GM12878 (cell line): ENCODE measurements around the gene EFNB2. TPM values are rescaled to one million over a fixed set of nuclear protein-coding genes. Genes with fewer than 3 reads are reported as not detected.

Experiments
- CBX5 ChIP-seq: sonication (generic); IDR thresholded peaks from 2 replicates; pipeline ENCODE4 v1.6.1; 2016; ENCODE audit warnings: low read depth, moderate library complexity, mild to moderate bottlenecking, inconsistent platforms
- CREB1 ChIP-seq: IDR thresholded peaks from 2 replicates; pipeline ENCODE4 v1.6.1; 2012; ENCODE audit warnings: low read depth, mild to moderate bottlenecking, inconsistent platforms
- CTCF ChIP-seq, 3 experiments: IDR thresholded peaks in 2 of 3; conservative IDR thresholded peaks in 1 of 3; 2 replicates each; pipeline ENCODE4 v1.5.1; 2011; ENCODE audit warnings: low read depth in 3 of 3, low read length in 3 of 3, mild to moderate bottlenecking in 3 of 3, control low read depth in 2 of 3, moderate library complexity in 2 of 3, inconsistent platforms in 1 of 3, mixed read lengths in 1 of 3; ENCODE audit not compliant: control insufficient read depth in 2 of 3, insufficient read depth in 1 of 3; ENCODE audit errors: extremely low read depth in 1 of 3
- GATAD2B ChIP-seq: fragments of 450-650 bp; conservative IDR thresholded peaks from 2 replicates; pipeline ENCODE4 v1.6.1; 2017; ENCODE audit warnings: low read depth, mild to moderate bottlenecking, moderate library complexity
- IKZF2 ChIP-seq, 2 experiments: fragments of 450-650 bp; IDR thresholded peaks; 2 replicates each; pipeline ENCODE4 v1.6.1; 2017; ENCODE audit warnings: mild to moderate bottlenecking in 2 of 2, moderate library complexity in 2 of 2
- LARP7 ChIP-seq: fragments of 450-650 bp; IDR thresholded peaks from 2 replicates; pipeline ENCODE4 v1.6.1; 2017; ENCODE audit warnings: mild to moderate bottlenecking
- MAX ChIP-seq: IDR thresholded peaks from 2 replicates; pipeline ENCODE4 v1.6.1; 2012; ENCODE audit warnings: low read depth, low read length, improper control_type of control experiment
- MTA2 ChIP-seq: fragments of 450-650 bp; IDR thresholded peaks from 2 replicates; pipeline ENCODE4 v1.6.1; 2016; ENCODE audit warnings: low read depth, mild to moderate bottlenecking, moderate library complexity
- MYB ChIP-seq: fragments of 150-350 bp; IDR thresholded peaks from 2 replicates; pipeline ENCODE4 v1.6.1; 2014; ENCODE audit warnings: mild to moderate bottlenecking, low read depth, low read length, borderline replicate concordance
- NKRF ChIP-seq: fragments of 450-650 bp; conservative IDR thresholded peaks from 2 replicates; pipeline ENCODE4 v1.6.1; 2017; ENCODE audit warnings: mild to moderate bottlenecking, moderate library complexity
- PAX5 ChIP-seq: IDR thresholded peaks from 2 replicates; pipeline ENCODE4 v1.6.1; 2011; ENCODE audit warnings: low read depth, low read length, borderline replicate concordance
- POLR2A ChIP-seq: IDR thresholded peaks from 2 replicates; pipeline ENCODE4 v1.6.1; 2011; ENCODE audit warnings: low read depth, mild to moderate bottlenecking, low read length
- POU2F2 ChIP-seq: IDR thresholded peaks from 3 replicates; pipeline ENCODE4 v1.6.1; 2011; ENCODE audit warnings: low read depth, mild to moderate bottlenecking, low read length, borderline replicate concordance
- SMC3 ChIP-seq: IDR thresholded peaks from 2 replicates; pipeline ENCODE4 v1.6.1; 2011; ENCODE audit warnings: low read length, improper control_type of control experiment, borderline replicate concordance
- ZSCAN29 ChIP-seq: fragments of 450-650 bp; IDR thresholded peaks from 2 replicates; pipeline ENCODE4 v1.6.1; 2017; ENCODE audit warnings: mild to moderate bottlenecking, moderate library complexity
- ZZZ3 ChIP-seq: IDR thresholded peaks from 2 replicates; pipeline ENCODE4 v1.6.1; 2011; ENCODE audit warnings: low read depth; ENCODE audit not compliant: control insufficient read depth, insufficient read length
- polyA plus RNA-seq, 11 experiments: library from polyadenylated mRNA; depleted of rRNA in 4 of 11; unstranded in 6 of 11; stranded (reverse) in 5 of 11; fragments of >200 nt; fragmentation: Nextera tagmentation in 4 of 11; fragmentation: Illumina TruSeq in 1 of 11; extraction: Ambion mirVana in 4 of 11; extraction: Trizol in 1 of 11; gene quantifications; 1 replicate in 1 of 11; 2 replicates in 10 of 11; pipeline versions ENCODE4 v1.2.1 to v1.2.3, GENCODE V29; 2011 to 2016; ENCODE audit warnings: inconsistent platforms in 2 of 11, missing spikeins in 2 of 11, low read depth in 1 of 11
- total RNA-seq, 4 experiments: library from RNA; depleted of rRNA in 3 of 4; stranded (reverse); fragments of >200 nt in 3 of 4; fragmentation: Illumina TruSeq in 1 of 4; extraction: Trizol in 1 of 4; gene quantifications; 2 replicates each; pipeline versions ENCODE4 v1.2.1 to v1.2.3, GENCODE V29; 2013 to 2021

EFNB2 gene
- total and polyA plus RNA-seq, 10 of the 15 experiments (the other 5 are each of a cell fraction or from before 2014, with no cell fraction given): 0.12 to 1.5 (median 0.31) TPM; not detected in 1

- TF ChIP-seq PAX5 (0 out of 2 replicates have a peak, but pooled peaks have one; percentile 42), CBX5 (0 out of 2 replicates have a peak, but pooled peaks have one; percentile 25), ZSCAN29 (peak; percentile 63; the same call in 1 of the 2 replicates), MTA2 (peak; percentile 27; the same call in 1 of the 2 replicates), SMC3 (peak; percentile 82), ZZZ3 (no peak), IKZF2 (IDR thresholded peaks at IDR 0.05) (peak; percentile 18 to 28; a peak in 3 of 4 replicates), POU2F2 (0 out of 3 replicates have a peak, but pooled peaks have one; percentile 21), CREB1 (peak; percentile 67; the same call in 1 of the 2 replicates), NKRF (0 out of 2 replicates have a peak, but pooled peaks have one; percentile 22), GATAD2B (0 out of 2 replicates have a peak, but pooled peaks have one; percentile 16), POLR2A (0 out of 2 replicates have a peak, but pooled peaks have one; percentile 24), MYB (no peak), LARP7 (0 out of 2 replicates have a peak, but pooled peaks have one; percentile 19), CTCF (IDR thresholded peaks at IDR 0.05 in 2 of 3, conservative IDR thresholded peaks at IDR 0.05 in 1 of 3; ENCODE audit: control insufficient read depth in 2 of 3, extremely low read depth in 1 of 3, insufficient read depth in 1 of 3, low read depth in 3 of 3, low read length in 3 of 3) (peak; percentile 97 to 99 (median 98); a peak in 5 of 6 replicates), MAX (peak; percentile 16; the same call in 1 of the 2 replicates)
Observed at GRCh38 chr13:106536244-106537034, 977 bp upstream of the EFNB2 start (continued).
